H7 (cell line): ENCODE results near the gene CENPS. TPM values are rescaled to one million over a fixed set of nuclear protein-coding genes. Genes with fewer than 3 reads are reported as not detected.

Experiments
- DNase-seq: peaks from one replicate; pipeline ENCODE4 v3.0.0; 2012
- H3K27me3 ChIP-seq: 2 replicates; pipeline ENCODE4 v1.6.0; 2011; ENCODE audit warnings: mild to moderate bottlenecking, low read length; ENCODE audit not compliant: control insufficient read depth, insufficient read depth
- H3K36me3 ChIP-seq: replicated peaks from 2 replicates; pipeline ENCODE4 v1.5.1; 2011; ENCODE audit warnings: low read length; ENCODE audit not compliant: control insufficient read depth, insufficient read depth
- H3K4me3 ChIP-seq: 2 replicates; pipeline ENCODE4 v1.5.1; 2011; ENCODE audit warnings: low read depth, mild to moderate bottlenecking, control low read depth, low read length, moderate library complexity; ENCODE audit not compliant: insufficient read depth
- total RNA-seq: library from RNA; depleted of rRNA; stranded (reverse); fragments of >200 nt; shearing (Covaris generic); gene quantifications from 2 replicates; pipeline ENCODE4 v1.2.3, GENCODE V29; 2014; rRNA removed

Gene CENPS
- total RNA-seq, 1 experiment from 2014 or later = 19.1 TPM

DNA sequence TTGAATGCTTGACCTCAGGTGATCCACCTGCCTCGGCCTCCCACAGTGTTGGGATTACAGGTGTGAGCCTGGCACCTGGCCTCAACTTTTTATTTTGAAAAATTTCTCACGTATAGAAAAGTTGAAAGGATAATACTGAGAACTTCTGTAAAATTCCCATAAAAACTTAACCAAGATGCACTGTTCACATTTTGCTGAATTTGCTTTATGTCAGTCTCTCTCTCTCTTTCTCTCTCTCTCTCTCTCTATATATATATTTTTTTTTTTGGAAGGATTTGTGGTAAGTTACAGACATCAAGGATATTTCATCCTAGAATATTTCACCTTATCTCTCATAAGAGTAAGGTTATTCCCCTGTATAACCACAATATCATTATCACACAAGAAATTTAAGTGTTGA is 50.4 kb downstream of the CENPS start:
- no peak overlapping the region for H3K4me3 ChIP-seq
- DNase-seq = no peak
- no peaks in the 10 kb centered on the region; the same call in 1 of the 2 replicates for H3K36me3 ChIP-seq
- H3K27me3 ChIP-seq = no peaks in the 10 kb centered on the region

DNA sequence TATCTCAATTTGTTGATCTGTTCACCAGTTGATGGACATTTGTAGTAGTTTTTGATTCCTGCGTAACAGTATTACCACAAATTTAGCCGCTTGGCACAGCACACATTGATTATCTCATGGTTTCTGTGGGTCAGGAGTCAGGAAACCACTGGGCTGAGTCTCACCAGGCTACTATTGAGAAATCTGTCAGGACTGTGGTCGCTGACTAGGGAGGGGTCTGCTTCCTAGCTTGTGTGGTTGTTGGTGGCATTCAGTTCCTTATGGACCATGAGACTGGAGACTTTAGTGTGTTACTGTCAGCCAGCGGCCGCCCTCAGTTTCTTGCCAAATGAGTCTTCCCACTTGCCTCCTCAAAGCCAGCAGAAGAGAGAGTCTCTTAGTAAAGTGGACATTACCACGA is 54.3 kb downstream of the CENPS start:
- Histone ChIP-seq H3K4me3 (no peak overlapping the region), H3K36me3 (no peaks in the 10 kb centered on the region; the same call in 1 of the 2 replicates), H3K27me3 (no peaks in the 10 kb centered on the region)
- DNase-seq = no peak

- Histone ChIP-seq H3K36me3 (no peaks in the 10 kb centered on the region; the same call in 1 of the 2 replicates), H3K4me3 (no peak overlapping the region), H3K27me3 (no peaks in the 10 kb centered on the region)
- DNase-seq = no peak
Observed at GRCh38 chr1:10489291-10490055, 59.2 kb downstream of the CENPS start.

DNA sequence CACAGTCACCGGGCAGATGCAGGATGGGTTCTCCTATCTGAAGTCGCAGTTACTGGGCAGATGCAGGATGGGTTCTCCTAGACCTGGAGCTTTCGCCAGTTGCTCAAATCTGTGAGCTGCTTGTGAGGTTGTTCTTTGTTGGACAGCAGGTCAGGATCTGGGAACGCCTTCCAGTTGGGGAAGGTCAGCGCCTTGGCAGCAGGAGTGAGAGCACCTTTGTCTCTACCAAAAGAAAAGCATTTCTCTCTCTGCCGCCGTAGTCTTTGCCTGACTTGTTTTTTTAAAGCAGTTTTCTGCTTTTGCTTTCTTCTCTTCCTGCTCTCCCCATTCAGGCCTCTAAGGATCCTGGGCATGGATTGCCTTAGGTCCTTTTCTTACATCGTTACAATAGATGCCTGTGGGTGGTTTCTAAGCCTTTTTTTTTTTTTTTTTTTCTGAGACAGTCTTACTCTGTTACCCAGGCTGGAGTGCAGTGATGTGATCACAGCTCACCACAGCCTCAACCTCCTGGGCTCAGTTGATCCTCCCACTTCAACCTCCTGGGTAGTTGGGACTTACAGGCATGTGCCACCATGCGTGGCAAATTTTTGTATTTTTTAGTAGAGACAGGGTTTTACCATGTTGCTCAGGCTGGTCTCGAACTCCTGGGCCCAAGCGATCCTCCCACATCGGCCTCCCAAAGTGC is 60.2 kb downstream of the CENPS start:
- H3K4me3 ChIP-seq = no peak overlapping the region
- H3K27me3 ChIP-seq = no peaks in the 10 kb centered on the region
- no peaks in the 10 kb centered on the region for H3K36me3 ChIP-seq
- DNase-seq = no peak

Other genes with a start within 250 kb of the CENPS start
- 32.1 and 44.8 TPM in 2 replicates for gene KIF1B, start 219.9 kb upstream of the CENPS start, total RNA-seq
- 185 and 201 TPM in 2 replicates for gene PGD, start 31.4 kb upstream of the CENPS start, total RNA-seq
- gene CORT, start 19.6 kb downstream of the CENPS start, total RNA-seq = 0.28 and 0.74 TPM in 2 replicates
- gene DFFA, start 42.1 kb downstream of the CENPS start, total RNA-seq = 102 and 109 TPM in 2 replicates
- gene PEX14, start 44.5 kb downstream of the CENPS start, total RNA-seq = 58.5 and 59.5 TPM in 2 replicates